ENCODE results near the gene KCNIP2. TPM values are rescaled to one million over a fixed set of nuclear protein-coding genes. Genes with fewer than 3 reads are reported as not detected.

KCNIP2 gene
- 1 to 10 TPM; 1.6 to 2.3 TPM for total RNA-seq

DNA sequence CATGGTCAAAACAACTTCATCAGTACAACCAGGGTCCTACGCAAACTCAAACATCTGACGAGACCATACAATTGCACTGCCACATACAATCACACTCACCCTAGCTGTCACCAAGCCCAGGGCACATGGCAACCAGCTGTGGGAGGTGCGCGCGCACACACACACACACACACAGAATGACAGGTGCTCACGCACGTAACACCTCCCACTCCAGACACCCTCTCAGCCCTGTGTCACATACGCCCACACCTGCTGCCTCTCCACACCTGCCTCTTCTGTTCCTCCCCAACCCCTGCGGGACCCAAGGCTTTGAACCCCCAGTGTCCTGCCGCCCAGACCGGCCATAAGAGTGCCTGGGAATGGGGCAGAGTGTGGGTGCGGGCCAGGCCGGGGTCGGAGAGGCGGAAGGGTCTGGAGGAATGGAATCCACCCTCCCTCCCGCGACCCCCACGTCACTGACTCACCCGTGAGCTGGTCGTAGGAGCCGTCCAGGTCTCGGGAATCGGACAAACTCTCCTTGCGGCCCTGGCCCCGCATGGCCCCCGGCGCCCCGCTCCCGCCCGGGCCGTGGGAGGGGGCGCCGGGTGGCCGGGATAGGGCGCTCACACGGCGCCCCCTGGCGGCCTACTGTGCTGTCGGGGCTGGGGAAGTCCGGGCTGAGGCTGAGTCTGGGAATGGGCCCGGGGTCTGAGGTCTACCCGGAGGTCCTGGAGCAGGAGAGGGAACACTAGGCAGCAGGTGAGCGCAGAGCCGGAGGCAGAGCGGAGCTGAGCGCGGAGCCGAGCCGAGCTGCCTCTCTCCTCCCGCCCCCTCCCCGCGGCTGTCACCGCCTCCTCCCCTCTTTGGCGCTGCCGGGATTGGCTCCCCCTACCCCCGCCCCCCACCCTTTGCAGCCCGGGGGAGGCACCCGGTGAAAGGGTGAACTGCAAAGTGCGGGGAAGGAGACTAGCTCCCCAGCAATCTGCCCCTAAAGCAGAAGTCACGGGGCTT, at the start of gene KCNIP2:
KCNIP2 (minus strand) TSS at position 769 of the 990 bp plus-strand sequence; CDS start at position 537, 232 bp downstream.
- Mint-ChIP-seq H3K4me3 (peak within 1 kb of the TSS; percentile 41), H3K9me3 (ENCODE audit: low read depth) (no peaks in the 10 kb centered on the region), H3K27me3 (peaks cover 12% of the 10 kb centered on the region), H3K4me1 (peaks cover 33% of the 10 kb centered on the region), H3K27ac (no peak within 1 kb of the TSS), H3K36me3 (no peaks in the 10 kb centered on the region)
- peak; percentile 16 for ATAC-seq
- peak; percentile 59 for DNase-seq
- CTCF ChIA-PET, result interaction anchor here (0.6 to 11.5 kb wide), 12 partner anchors 8 to 275 kb away, joined by 3 to 228 read pairs (median 3); partner anchors contain the start of gene HPS6

DNA sequence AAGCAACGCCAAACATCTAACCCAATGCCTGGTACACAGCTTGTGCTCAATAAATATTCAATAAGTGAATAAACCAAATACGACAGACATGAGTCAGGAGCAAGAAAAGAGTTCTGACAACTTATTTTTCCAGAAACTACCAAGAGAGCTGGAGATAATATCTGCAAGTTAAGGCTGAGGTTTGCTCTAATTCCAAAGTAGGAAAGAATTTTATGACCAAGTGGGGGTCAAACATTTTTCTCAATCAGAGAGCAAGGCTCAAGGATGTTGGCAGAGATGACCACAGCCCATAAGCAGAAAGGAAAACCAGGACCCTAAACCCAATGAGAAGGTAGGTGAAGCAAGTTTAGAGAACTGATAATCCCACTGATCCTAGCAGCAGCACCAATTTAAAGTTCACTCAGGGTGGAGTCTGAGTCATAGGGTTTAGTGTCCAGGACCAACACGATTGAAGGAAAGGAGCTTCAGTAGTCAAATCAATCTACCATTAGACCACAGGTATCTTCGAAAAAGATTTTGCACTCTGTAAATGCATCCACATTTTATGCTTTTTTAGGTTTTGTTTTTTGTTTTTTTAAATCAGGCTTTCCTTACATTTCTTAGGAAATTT, 49.3 kb upstream of the KCNIP2 start:
- ATAC-seq (no peak), DNase-seq (no peak)
- peaks cover 2% of the 10 kb centered on the region for H3K36me3 Mint-ChIP-seq
- no peak overlapping the region for H3K4me3 Mint-ChIP-seq
- CTCF ChIA-PET, result interaction anchor here (0.7 to 11.4 kb wide), 3 partner anchors 32 to 118 kb away, joined by 3 to 104 read pairs (median 61); no protein-coding TSS in a partner anchor
- peaks cover 16% of the 10 kb centered on the region for H3K4me1 Mint-ChIP-seq
- no peaks in the 10 kb centered on the region for H3K9me3 Mint-ChIP-seq (ENCODE audit: low read depth)
- H3K27me3 Mint-ChIP-seq, result no peaks in the 10 kb centered on the region
- no peak overlapping the region for H3K27ac Mint-ChIP-seq

DNA sequence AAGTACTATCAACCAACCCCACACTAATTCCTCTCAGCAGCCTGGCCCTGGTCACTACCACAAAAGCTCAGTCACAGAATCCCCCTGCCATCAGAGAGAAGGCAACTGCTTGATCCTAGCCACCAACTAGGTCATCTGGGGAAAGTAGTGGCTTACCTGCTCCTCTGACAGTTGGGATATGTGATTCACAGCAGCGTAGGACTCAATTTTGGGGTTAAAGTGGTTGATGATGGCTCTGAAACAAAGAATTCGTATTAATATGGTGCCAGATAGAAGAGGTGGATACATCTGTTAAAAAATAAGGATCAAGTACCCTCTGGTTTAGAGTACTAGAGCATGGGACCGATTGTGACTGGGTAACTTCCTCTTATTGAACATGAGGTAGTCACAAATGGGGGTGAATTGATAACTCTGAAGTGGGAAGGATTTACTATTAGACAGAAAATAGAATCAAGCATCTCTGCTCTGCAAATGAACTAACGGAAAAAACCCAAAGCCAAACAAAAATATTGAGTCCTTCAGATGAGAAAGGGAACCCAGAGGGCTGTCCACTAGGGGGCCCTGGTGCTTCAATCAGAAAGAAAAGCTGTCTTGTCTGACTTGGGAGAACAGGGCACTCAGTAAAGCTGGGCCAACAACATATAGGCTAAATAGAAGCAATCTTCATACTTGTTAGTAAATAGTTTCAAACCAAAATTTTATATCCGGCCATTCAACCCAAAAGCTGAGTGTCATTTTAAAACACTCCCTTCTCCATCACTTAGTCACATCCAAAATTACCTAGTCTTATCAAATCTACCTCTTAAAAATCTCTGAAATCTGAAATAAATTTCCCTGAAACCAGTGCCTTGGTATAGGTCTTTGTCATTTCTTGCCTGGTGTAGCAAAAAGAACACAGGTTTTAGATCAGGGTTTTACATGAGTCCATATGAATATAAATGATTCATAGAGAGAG, 45.9 kb upstream of the KCNIP2 start:
- H3K27ac Mint-ChIP-seq, result no peak overlapping the region
- H3K9me3 Mint-ChIP-seq (ENCODE audit: low read depth), result no peaks in the 10 kb centered on the region
- H3K4me1 Mint-ChIP-seq, result peaks cover 14% of the 10 kb centered on the region
- H3K36me3 Mint-ChIP-seq, result peaks cover 7% of the 10 kb centered on the region
- ATAC-seq, result peak; percentile 70
- CTCF ChIA-PET, result interaction anchor here (0.6 to 11.4 kb wide), 31 partner anchors 9 to 438 kb away, joined by 3 to 104 read pairs (median 5); no protein-coding TSS in a partner anchor
- H3K4me3 Mint-ChIP-seq, result no peak overlapping the region
- DNase-seq, result peak; percentile 85
- no peaks in the 10 kb centered on the region for H3K27me3 Mint-ChIP-seq

DNA sequence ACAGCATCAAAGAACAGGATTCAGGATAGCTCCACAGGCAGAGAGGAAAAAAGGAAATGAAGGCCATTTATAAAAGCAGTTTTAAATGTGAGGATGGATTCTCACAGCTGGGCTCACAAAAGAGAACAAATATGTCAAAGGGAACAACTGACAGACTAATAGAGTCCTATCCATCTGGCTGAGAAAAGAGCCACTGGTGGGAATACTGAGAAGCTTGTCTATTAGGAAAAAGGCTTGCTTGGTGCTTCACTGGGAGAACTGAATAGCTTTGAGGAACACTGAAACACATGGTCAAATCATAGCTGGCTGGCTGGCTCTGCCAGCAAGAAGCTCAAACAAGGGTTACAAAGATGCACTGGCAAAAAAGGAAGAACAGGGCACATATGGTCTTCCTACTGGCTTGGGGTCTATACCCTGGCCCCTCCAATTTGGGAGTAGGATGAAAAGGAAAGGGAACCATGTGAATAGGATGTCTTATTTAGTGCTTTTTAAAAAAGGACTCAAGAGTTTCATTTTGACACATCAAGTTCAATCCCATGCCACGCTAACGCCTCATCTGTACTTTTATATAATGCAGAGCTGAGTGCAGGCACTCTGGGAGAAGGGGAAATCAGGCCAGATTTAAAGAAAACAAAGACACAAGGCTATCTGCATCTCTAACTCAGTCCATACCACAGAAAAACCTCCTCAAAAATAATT, 44.8 kb upstream of the KCNIP2 start:
- H3K4me3 Mint-ChIP-seq, result no peak overlapping the region
- DNase-seq (no peak), ATAC-seq (no peak)
- no peaks in the 10 kb centered on the region for H3K27me3 Mint-ChIP-seq
- CTCF ChIA-PET, result interaction anchor here (0.6 to 11.4 kb wide), 16 partner anchors 9 to 439 kb away, joined by 3 to 104 read pairs (median 4); no protein-coding TSS in a partner anchor
- no peaks in the 10 kb centered on the region for H3K9me3 Mint-ChIP-seq (ENCODE audit: low read depth)
- peaks cover 14% of the 10 kb centered on the region for H3K4me1 Mint-ChIP-seq
- H3K36me3 Mint-ChIP-seq, result peaks cover 7% of the 10 kb centered on the region
- no peak overlapping the region for H3K27ac Mint-ChIP-seq

DNA sequence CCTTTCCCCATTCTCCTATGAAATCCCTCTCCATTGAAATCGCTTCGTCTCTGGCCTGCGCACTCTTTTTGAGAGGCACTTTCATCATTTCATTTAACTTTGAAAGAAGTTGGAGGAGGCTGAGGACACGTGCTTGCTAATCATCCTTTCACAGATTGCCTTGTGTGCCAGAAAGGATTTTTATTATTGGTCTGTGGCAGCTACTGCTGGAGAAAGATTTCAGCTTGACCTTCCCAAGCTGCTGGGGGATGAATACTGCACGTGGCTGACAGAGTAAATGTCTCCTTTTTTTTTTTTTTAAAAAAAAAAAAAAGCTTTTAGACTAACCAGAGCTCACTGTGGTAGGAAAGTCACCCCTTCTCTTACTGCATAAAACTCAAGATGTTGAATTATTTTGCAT, 44.2 kb upstream of the KCNIP2 start:
- ATAC-seq (no peak), DNase-seq (no peak)
- H3K36me3 Mint-ChIP-seq, result peaks cover 7% of the 10 kb centered on the region
- H3K4me3 Mint-ChIP-seq, result no peak overlapping the region
- H3K27me3 Mint-ChIP-seq, result no peaks in the 10 kb centered on the region
- no peak overlapping the region for H3K27ac Mint-ChIP-seq
- CTCF ChIA-PET, result interaction anchor here (1.2 to 11.4 kb wide), 11 partner anchors 9 to 187 kb away, joined by 3 to 104 read pairs (median 6); no protein-coding TSS in a partner anchor
- H3K9me3 Mint-ChIP-seq (ENCODE audit: low read depth), result no peaks in the 10 kb centered on the region
- H3K4me1 Mint-ChIP-seq, result peaks cover 14% of the 10 kb centered on the region

DNA sequence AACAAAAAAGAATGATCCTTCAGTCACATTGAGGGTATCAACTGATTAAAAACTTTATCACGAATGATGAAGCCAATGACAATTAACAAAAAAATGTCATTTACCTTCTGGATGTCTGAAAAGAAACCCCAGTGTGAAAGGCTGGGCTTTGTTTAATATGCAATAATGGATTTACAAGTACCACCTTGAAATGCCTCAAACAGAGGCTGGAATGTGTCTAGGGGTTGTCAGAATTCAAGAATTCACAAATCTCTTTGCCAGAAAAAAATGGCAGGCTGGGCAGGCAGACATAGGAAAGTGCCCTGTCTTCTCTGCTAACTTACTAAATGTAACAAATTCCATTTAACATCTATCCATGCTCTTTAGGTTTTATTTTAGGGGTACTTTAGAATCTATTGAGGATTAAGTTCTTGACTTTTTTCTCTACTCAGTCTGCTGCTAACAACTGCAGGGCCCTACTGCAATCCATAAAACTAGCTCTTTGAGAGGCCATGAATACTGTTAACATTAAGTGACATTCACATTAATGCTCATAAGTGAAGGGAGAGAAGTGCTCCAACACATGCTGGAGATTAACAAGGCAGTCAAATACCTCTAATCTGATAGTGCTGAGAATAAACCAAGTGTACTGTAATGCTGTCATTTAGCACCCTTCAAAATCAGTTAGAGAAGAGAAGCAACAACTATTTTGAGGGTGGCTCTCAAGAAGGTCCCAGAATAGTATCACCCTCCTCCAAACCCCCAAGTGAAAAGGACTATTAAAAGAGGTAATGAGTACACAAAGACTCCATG, 43.1 kb upstream of the KCNIP2 start:
- ATAC-seq, result no peak
- DNase-seq, result no peak
- CTCF ChIA-PET, result interaction anchor here (0.9 to 11.4 kb wide), 4 partner anchors 11 to 186 kb away, joined by 4 to 104 read pairs (median 40); no protein-coding TSS in a partner anchor
- no peaks in the 10 kb centered on the region for H3K27me3 Mint-ChIP-seq
- peaks cover 7% of the 10 kb centered on the region for H3K36me3 Mint-ChIP-seq
- H3K27ac Mint-ChIP-seq, result no peak overlapping the region
- H3K4me3 Mint-ChIP-seq, result no peak overlapping the region
- H3K4me1 Mint-ChIP-seq, result peaks cover 14% of the 10 kb centered on the region
- no peaks in the 10 kb centered on the region for H3K9me3 Mint-ChIP-seq (ENCODE audit: low read depth)

DNA sequence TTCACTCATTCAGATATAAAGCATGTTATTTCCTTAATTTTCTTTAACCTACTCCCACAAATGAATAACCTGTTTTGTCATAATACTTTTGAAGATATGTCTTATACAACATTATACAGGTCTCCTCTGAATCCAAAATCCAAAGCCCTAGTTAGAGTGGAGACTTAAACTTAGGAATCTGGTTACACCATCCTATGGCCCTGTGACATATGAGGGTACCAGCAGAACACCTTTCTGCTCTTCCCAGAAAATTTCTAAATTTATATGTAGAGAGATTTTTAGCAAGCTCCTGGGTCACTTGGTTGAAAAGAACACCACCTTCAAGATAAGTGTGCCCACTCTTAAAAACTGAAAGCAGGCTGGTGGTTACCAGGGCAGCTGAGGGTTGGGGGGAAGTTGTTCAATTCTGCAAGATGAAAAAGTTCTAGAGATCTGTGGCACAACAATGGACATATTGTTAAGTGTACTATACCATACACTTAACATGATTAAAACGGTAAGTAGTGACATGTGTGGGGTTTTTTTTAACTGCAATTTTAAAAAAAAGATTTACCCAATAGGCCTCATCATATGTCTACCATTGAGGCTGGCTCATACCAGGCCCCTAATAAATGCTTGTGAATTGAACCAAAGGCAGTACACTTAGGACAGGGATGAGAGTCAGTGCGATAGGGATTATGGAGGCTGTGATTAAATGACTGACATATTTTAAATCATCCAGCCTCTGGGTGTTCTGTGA, 37.6 kb upstream of the KCNIP2 start:
- CTCF ChIA-PET, result interaction anchor here (1.7 to 4.8 kb wide), 4 partner anchors 8 to 192 kb away, joined by 5 to 23 read pairs (median 8); no protein-coding TSS in a partner anchor
- peaks cover 2% of the 10 kb centered on the region for H3K36me3 Mint-ChIP-seq
- H3K9me3 Mint-ChIP-seq (ENCODE audit: low read depth), result no peaks in the 10 kb centered on the region
- H3K27me3 Mint-ChIP-seq, result no peaks in the 10 kb centered on the region
- DNase-seq, result no peak
- ATAC-seq, result no peak
- H3K27ac Mint-ChIP-seq, result no peak overlapping the region
- no peak overlapping the region for H3K4me3 Mint-ChIP-seq
- H3K4me1 Mint-ChIP-seq, result peaks cover 4% of the 10 kb centered on the region

DNA sequence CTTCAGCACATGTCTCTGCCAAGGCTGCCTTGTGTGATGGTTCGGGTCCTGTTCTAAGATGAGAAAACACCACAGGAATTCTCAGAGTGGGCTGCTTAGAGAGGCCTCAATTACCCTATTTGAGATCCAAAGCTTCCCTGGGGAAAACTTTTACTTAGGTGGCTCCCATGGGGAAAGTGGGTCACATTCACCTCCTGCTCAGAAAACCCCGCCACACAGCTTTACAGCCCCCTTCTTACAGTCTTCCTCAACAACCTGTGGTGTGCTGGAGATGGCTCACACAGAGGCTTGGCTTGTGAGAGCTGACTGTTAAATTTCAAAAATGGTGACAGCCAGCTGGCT, 36.6 kb upstream of the KCNIP2 start:
- Mint-ChIP-seq H3K9me3 (ENCODE audit: low read depth) (no peaks in the 10 kb centered on the region), H3K27me3 (no peaks in the 10 kb centered on the region), H3K4me3 (no peak overlapping the region), H3K4me1 (peaks cover 13% of the 10 kb centered on the region), H3K27ac (no peak overlapping the region), H3K36me3 (no peaks in the 10 kb centered on the region)
- CTCF ChIA-PET, result interaction anchor here (1.7 to 4.8 kb wide), 4 partner anchors 9 to 193 kb away, joined by 5 to 23 read pairs (median 8); no protein-coding TSS in a partner anchor
- DNase-seq (no peak), ATAC-seq (no peak)

DNA sequence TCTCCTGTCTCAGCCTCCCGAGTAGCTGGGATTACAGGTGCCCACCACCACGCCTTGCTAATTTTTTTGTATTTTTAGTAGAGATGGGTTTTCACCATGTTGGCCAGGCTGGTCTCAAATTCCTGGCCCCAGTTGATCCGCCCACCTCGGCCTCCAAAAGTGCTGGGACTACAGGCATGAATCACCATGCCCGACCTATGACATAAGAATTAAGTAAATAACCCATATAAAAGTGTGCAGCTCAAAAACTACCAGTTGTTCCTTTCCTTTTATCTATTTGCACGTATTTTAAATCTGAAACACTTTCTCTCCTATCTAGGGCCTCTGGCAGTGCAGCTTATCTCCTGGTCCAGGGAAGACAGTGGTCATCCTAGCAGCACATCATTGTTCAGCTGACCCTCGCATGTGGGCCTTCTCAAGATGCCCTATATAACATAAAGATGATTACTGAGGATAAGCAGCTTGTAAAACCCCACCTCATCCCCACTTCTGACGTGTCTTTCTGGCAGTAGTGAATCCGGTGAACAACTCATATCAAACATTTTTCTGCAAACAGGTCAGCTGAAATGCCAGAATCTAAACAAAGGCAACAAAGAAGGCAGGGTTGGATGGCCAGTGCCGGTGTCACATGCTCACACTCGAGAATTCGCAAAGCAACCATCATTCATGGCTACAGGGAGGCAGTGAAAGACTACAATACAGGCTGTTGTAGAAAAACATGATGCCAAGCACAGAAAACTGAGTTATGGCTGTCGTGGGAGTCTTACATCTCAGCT, 36.0 kb upstream of the KCNIP2 start:
- H3K27me3 Mint-ChIP-seq, result no peaks in the 10 kb centered on the region
- H3K27ac Mint-ChIP-seq, result no peak overlapping the region
- ATAC-seq, result no peak
- H3K4me1 Mint-ChIP-seq, result peaks cover 19% of the 10 kb centered on the region
- H3K4me3 Mint-ChIP-seq, result no peak overlapping the region
- DNase-seq, result no peak
- no peaks in the 10 kb centered on the region for H3K36me3 Mint-ChIP-seq
- H3K9me3 Mint-ChIP-seq (ENCODE audit: low read depth), result no peaks in the 10 kb centered on the region
- CTCF ChIA-PET, result interaction anchor here (1.7 to 4.8 kb wide), 4 partner anchors 10 to 193 kb away, joined by 5 to 23 read pairs (median 8); no protein-coding TSS in a partner anchor

DNA sequence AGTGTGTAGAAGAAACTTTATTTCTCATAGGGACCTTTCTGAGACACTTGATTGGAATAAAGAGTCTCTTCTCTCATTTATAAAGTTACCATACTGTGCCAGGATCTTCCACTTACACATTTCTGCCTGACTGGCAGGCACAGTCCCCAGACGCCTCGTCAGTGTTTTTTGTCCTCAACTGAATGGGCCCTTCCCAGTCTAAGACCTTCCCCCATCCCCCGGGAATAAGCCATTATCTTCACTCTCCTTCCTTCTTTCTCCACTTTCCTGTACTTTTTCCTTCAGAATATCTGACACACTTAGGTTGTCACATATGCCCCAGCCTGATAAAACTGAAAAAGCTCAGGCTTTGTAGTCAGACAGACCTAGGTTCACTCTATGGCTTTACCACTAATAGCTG, 35.3 kb upstream of the KCNIP2 start:
- Mint-ChIP-seq H3K27me3 (no peaks in the 10 kb centered on the region), H3K4me1 (peaks cover 20% of the 10 kb centered on the region), H3K36me3 (no peaks in the 10 kb centered on the region), H3K9me3 (ENCODE audit: low read depth) (no peaks in the 10 kb centered on the region), H3K4me3 (no peak overlapping the region), H3K27ac (no peak overlapping the region)
- ATAC-seq (no peak), DNase-seq (no peak)
- CTCF ChIA-PET, result interaction anchor here (1.2 to 4.8 kb wide), 3 partner anchors 11 to 43 kb away, joined by 4 to 23 read pairs (median 8); no protein-coding TSS in a partner anchor

Measured in activated CD8-positive, alpha-beta memory T cell treated with anti-CD3 and anti-CD28 coated beads, Interleukin-2, amount 10 ng/mL, durations not matched to agents 7 days and 5 days (primary cell).